Mucosa of gallbladder (tissue), 1 donor: ENCODE data around the gene LCE1C. TPM values are rescaled to one million over a fixed set of nuclear protein-coding genes. Genes with fewer than 3 reads are reported as not detected.

Source experiments
- DNase-seq: peaks from one replicate; pipeline ENCODE4 v3.0.0-alpha.2; 2020; ENCODE audit warnings: low spot score
- total RNA-seq: library from RNA; stranded (reverse); gene quantifications from one replicate; pipeline ENCODE4 v1.2.1, GENCODE V29; 2021
- donor health status: DM: no; HTN: no; CAD: no.

LCE1C gene
- not detected for total RNA-seq

GRCh38 chr1:152806576-152806975, at the start of gene LCE1C:
LCE1C (minus strand) TSS chr1:152806651; CDS start chr1:152805478, 1,173 bp downstream.
- no peak for DNase-seq

DNA sequence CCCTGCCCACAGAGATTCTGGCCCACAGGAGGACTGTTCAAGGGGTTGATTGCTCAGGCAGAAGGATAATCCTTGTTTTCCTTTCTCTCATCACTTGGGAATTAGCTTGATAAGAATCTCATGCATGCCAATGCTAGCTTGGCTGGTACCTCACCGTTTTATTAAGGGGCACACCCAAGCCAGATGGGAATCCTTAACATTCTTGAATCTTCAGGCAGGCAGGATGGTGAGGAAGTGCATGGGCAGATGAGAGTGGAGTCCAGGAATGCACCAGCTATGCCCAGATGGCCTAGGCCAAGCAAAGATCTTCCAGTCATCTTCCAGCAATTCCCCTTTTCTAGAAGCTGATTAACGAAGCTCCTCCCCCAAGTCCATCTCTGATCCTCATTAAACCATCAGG, 49.2 kb upstream of the LCE1C start:
- no peak for DNase-seq

- no peak for DNase-seq
Observed at GRCh38 chr1:152842556-152842955, 36.1 kb upstream of the LCE1C start, which contains the start of gene LCE6A. LCE6A (plus strand) TSS chr1:152842856; CDS start chr1:152843521, 665 bp downstream.

DNA sequence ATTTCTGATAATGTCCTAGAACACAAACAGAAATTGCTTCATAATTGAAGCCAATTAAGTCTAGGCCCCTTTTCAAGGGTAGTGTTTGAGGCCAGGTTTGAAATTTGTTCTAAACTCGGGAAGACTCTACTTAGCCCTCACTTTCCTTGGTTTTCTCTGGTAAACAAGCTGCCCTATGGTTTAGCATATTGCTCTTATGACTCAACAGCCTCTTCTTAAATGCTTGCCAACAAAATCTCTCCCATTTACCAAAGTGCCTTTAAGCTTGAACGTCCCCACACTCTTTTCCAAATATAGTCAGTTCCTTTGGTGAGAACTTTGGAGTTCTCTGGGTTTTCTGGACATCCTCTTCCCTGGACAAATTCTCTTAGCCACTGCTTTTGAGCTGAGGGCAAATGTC, 30.4 kb upstream of the LCE1C start:
- DNase-seq = no peak

DNA sequence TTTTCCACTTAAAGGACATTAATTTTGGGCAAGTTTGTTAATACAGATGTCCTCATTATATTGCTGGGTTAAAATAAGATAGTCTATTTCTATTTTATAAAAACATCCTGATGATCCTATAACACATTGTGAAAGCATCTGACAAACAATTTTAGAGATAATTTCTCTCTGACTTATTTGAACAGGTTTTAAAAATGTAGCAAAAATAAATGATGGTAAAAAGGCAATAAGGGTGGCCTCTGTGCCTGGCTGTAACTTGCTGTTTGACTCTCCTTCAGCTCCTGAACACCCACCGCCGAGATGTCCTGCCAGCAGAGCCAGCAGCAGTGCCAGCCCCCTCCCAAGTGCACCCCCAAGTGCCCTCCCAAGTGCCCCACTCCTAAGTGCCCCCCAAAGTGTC, 20.7 kb upstream of the LCE1C start, which contains the start of gene LCE1A:
TSS of gene LCE1A (plus strand) at position 301 of the 400 bp plus-strand sequence. CDS start at position 301, 0 bp downstream.
- DNase-seq = no peak

DNA sequence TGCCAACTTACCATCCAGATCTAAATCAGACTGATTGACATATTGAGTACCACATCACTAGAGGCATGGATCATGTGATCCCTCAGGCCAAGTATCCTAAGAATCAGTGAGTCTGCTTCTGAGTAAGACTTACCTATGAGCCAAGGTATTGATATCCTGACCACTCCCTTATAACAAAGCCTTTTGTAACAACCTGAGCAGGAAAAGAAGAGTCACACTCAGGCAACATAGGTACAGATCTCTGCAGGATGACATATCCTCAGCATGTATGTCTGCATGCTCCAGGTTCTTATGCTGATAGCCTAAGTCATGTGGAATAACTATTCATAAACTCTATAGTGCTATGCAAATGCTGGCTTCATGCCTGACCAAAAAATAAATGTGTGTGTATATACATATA, 18.5 kb upstream of the LCE1C start:
- no peak for DNase-seq

DNA sequence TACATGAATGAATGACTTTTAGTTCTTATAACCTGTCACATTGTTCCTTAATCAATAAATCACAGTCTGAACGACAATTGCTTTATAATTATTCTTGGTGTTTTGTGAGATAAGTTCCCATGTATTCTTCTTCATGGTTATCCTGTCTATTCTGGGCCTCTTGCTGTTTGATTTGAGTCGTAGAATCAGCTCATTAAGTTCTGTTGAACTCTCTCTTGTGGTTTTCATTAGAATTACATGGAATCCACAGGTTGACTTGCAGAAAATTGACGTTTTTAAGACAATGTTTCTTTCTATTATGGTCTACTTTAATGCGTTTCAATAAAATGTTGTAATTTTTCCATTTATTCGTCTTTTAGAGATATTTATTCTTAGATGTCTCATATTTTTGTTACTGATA, 16.8 kb upstream of the LCE1C start:
- DNase-seq = no peak

DNA sequence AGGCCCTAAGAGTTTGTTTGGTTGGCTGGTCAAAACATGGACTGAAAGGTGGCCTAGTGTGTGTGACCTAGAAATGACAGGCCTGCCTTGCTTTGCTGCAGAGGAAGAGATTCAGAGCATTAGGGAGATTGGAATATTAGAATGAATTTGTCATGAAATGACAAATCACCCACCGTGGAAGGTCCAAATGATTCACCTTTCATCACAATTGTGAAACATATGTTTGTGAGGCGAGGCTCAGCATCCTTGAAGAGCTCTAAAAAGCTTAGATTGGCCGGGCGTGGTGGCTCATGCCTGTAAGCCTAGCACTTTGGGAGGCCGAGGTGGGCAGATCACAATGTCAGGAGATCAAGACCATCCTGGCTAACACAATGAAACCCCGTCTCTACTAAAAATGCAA, 10.9 kb upstream of the LCE1C start:
- no peak for DNase-seq

DNA sequence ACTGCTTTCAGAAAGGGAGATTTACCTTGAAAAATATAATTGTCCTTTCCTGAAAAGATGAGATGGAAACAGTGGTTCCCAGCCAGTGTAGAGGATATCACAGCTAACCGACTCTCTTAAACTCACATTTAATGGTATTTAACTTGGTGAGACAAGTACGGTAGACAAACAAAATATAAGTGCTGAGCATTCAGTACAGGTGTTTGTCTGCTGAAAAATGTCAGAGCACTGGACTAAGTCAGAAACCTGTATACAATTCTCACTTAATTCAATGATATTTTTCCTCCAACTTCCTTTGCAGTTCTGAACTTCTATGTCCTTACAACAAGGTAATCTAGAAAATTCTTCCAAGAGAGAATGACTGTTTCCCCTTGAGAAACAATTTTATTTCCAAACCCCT, 5.2 kb upstream of the LCE1C start, which contains the start of gene LCE1B:
TSS of gene LCE1B (plus strand) at position 301 of the 400 bp plus-strand sequence. CDS start 476 bp downstream, outside the sequence.
- DNase-seq = no peak

GRCh38 chr1:152811050-152811449, 4.6 kb upstream of the LCE1C start:
- no peak for DNase-seq

DNA sequence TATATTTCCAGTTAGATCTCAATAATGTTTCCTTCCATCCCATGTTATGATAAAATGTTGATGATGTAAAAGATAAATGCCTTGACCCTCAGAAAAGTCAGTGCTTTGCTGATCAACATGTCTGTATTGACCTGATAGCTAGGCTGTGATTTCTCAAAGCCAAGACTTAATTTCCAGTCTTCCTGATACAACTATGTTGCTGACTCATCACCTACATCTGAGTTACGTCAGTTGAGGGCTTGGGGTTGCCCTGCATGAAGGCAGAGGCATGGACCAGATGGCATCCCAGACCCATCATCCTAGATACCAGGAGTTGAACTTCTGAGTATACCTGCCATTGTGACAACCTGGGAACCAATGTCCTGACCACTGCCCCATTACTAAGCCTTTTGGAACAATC, 5.1 kb downstream of the LCE1C start:
- DNase-seq = no peak

GRCh38 chr1:152796421-152796820, 10.0 kb downstream of the LCE1C start, which contains the start of gene LCE1D:
LCE1D (plus strand) TSS chr1:152796721; CDS start chr1:152797795, 1,074 bp downstream.
- DNase-seq = no peak

DNA sequence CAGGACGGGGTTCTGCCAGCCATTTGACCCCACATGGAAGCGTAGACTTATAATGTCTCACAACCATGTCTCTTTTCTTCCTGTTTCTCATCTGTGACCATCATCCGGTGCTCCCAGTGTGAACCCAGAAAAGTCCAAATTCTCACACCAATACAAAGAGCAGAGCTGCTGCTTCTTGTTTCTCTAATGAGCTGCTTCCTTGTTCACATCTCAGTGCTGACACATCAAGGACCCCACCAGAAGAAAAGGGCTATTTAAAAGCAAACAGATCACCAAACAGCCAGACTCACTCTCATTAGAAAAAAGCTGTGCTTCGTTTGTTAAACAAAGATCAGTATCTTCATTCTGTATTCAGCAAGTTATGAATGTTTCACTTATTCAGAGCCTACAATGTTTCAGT, 10.8 kb downstream of the LCE1C start:
- DNase-seq = no peak

DNA sequence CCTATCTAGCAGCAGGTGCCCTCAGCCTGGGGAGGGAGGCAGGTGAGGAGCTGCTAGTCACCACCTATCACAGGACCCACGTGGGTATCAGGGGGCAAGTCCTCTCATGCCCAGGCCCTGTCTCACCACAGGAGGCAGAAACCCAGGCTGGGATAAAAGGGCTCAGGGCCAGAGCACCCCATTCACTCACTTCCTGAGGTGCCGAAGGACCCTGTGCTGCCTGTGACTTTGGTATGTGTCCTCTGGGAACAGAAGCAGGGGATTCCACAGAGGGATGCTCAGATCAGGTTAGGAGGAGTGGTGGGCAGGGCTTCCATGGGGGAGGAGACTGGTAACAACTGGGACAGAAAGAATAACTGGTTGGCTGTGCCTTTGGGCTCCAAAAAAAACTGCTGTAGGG, 20.4 kb downstream of the LCE1C start, which contains the start of gene LCE1E:
TSS of gene LCE1E (plus strand) at position 181 of the 400 bp plus-strand sequence. CDS start 1,043 bp downstream, outside the sequence.
- no peak for DNase-seq

DNA sequence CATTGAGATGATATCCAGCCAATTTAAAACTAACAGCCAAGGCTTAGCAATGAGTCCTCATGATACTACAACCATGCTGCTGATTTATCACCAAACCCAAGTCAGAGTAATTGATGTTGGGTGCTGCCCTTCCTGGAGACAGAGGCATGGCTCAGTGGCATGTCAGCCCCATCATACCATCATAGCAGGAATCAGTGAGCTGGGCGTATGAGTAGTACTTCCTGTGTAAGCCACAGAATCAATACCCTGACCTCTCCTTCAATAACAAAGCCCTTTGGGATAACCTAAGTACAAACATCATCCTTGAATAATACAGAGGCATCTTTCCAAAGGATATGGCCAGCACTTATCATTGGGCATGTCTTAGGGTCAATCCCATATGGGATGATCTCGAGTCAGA, 23.4 kb downstream of the LCE1C start:
- DNase-seq = no peak

- DNase-seq = no peak
Observed at GRCh38 chr1:152777510-152778137, 28.8 kb downstream of the LCE1C start.

GRCh38 chr1:152776361-152776760, 30.1 kb downstream of the LCE1C start:
- DNase-seq = no peak

DNA sequence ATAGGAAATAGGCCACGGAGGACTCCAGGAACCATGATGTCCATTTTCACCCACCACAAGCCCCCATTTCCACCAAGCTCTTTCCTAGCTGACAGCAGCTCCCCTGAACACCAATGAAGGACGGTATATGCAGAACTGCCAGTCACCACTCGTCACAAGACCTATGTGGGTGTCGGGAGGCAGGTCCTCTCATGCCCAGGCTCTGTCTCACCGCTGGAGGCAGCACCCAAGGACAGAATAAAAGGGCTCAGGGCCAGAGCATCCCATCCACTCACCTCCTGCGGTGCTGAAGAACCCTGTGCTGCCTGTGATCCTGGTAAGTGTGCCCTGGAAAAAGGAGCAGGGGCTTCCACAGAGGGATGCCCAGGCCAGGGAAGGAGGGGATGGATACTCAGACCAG, 31.6 kb downstream of the LCE1C start, which contains the start of gene LCE1F:
TSS of gene LCE1F (plus strand) at position 266 of the 400 bp plus-strand sequence. CDS start 1,232 bp downstream, outside the sequence.
- DNase-seq = no peak

DNA sequence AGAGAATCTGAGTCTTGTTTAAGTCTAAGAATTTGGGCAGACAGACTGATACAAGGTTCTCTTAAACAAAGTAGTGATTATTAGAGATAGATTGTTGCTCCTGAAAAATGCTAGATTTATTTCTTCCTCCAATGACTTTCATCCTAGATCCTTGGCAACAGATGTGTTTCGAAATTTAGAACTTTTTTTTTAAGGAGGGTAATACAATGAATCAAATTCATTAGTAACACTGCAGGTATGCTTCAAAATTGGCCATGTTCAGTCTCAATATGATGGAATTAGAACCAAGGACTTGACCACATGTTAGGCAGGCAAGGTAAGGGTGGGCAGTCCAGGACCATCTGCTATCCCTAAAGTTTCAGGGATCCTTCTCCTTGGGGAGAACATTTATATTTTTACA, 36.0 kb downstream of the LCE1C start:
- DNase-seq = no peak

- no peak for DNase-seq
Observed at GRCh38 chr1:152768847-152769533, 37.5 kb downstream of the LCE1C start.

DNA sequence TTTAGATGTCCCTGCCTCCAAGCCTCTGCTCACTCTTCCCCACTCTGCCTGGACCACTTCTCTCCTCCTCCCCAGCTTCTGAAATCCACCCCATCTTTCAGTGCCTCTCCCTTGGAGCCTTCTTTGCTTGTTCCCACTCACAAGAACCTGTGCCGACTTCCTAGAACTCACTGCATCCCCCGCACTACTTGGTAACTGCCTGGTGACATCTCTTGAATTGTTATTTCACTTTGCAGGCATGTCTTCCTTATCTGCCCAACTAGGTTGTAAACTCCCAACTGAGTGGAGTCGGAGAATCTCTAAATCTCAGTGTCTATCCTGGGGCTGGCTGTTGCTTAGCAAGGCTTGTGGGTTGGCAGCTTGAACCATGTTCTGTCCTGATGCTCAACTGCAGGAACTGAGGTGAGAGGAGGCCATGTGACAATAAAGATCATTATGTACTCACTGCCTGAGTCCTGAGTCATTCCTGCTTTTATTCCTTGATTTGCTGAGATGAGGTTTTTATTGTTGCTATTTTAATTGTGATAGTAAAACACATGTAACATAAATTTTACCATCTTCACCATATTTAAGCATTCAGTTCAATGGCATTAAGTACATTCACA, 44.7 kb downstream of the LCE1C start:
- DNase-seq = no peak

GRCh38 chr1:152760551-152761190, 45.8 kb downstream of the LCE1C start:
- DNase-seq = no peak
